ENCODE results near the gene SCN2B. TPM values are rescaled to one million over a fixed set of nuclear protein-coding genes. Genes with fewer than 3 reads are reported as not detected.

The SCN2B gene
- polyA plus RNA-seq, 1 of the 3 experiments (the other 2 are of a cell fraction): 0.05 TPM

DNA sequence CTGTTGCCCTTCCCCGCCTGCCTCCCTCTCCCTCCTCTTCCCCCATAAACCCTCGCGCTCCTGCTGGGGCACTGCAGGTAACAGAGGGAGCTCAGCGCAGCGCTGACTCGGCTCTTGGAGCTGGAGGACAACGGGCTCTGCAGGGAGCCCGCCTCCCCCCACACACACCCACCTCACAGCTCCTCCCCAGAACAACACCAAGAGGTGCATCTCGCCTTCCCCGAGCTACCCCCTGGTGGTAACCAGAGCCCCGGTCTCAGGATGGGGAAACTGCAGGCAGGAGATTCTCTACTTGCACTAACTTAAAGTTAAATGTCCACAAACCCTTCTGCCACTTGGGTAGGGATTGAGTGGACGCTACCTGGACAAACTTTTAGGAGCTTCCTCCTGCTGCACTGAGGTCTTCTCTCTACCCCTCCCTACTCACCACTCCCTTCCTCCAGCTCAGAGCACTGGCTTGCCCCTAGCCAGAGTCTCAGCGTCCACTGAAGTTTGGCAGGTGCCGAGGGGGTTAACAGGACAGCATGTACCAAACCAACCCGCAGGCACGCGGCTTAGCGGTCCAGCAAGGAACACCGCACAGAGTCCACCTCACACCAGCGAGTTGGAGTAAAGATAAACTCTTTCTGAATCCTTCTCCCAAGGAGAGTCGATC lies 19.8 kb downstream of the SCN2B start:
- no peaks in the 10 kb centered on the region for H3F3A ChIP-seq (replicated peaks; ENCODE audit: insufficient read depth)
- H3K4me1 ChIP-seq (ENCODE audit: control insufficient read depth in 1 of 2, insufficient read depth in 2 of 2, low read depth in 1 of 2, low read length in 1 of 2): peaks cover 0 to 16% of the 10 kb centered on the region in 2 experiments; a peak in 1 of 4 replicates
- 5% methylated on average over 14 of the region's 21 CpGs for WGBS (ENCODE audit: low lambda C conversion rate)
- no peak overlapping the region for H2AFZ ChIP-seq (ENCODE audit: low read depth)
- H3K9ac ChIP-seq: no peak overlapping the region
- no peaks in the 10 kb centered on the region for H3K9me2 ChIP-seq
- H3K79me2 ChIP-seq (ENCODE audit: insufficient read depth): no peaks in the 10 kb centered on the region
- H3K4me2 ChIP-seq: peak overlapping the region; percentile 26; the same call in 1 of the 2 replicates
- TF ChIP-seq, protein P1, sequence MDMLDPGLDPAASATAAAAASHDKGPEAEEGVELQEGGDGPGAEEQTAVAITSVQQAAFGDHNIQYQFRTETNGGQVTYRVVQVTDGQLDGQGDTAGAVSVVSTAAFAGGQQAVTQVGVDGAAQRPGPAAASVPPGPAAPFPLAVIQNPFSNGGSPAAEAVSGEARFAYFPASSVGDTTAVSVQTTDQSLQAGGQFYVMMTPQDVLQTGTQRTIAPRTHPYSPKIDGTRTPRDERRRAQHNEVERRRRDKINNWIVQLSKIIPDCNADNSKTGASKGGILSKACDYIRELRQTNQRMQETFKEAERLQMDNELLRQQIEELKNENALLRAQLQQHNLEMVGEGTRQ (IDR thresholded peaks at IDR 0.05; ENCODE audit: borderline replicate concordance, low read depth, low read length): no peak
- TF ChIP-seq GABPA (IDR thresholded peaks at IDR 0.05; ENCODE audit: low read depth): no peak
- TF ChIP-seq, protein P2, sequence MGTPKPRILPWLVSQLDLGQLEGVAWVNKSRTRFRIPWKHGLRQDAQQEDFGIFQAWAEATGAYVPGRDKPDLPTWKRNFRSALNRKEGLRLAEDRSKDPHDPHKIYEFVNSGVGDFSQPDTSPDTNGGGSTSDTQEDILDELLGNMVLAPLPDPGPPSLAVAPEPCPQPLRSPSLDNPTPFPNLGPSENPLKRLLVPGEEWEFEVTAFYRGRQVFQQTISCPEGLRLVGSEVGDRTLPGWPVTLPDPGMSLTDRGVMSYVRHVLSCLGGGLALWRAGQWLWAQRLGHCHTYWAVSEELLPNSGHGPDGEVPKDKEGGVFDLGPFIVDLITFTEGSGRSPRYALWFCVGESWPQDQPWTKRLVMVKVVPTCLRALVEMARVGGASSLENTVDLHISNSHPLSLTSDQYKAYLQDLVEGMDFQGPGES (IDR thresholded peaks at IDR 0.05; ENCODE audit: low read depth, low read length): no peak
- peaks cover 70% of the 10 kb centered on the region for H3K27me3 ChIP-seq (ENCODE audit: insufficient read depth)
- H3K27ac ChIP-seq (ENCODE audit: low read depth in 2 of 2, low read length in 1 of 2): no peak overlapping the region
- ChIA-PET POLR2A (interaction anchor here (1.4 kb wide), 1 partner anchor 13 kb away, joined by 3 read pairs; no protein-coding TSS in a partner anchor), CTCF (interaction anchor here (0.8 to 6.0 kb wide), 9 partner anchors 10 to 197 kb away, joined by 3 to 84 read pairs (median 8); no protein-coding TSS in a partner anchor)
- H3K9me3 ChIP-seq: no peaks in the 10 kb centered on the region
- peak; percentile 56 for DNase-seq
- no peak overlapping the region; a peak in 1 of 4 replicates for H3K4me3 ChIP-seq (ENCODE audit: low read depth in 2 of 2, low read length in 1 of 2)
- no peaks in the 10 kb centered on the region for H4K20me1 ChIP-seq (ENCODE audit: insufficient read depth)
- no peaks in the 10 kb centered on the region for H3K36me3 ChIP-seq (replicated peaks in 1 of 2; ENCODE audit: control insufficient read depth in 1 of 2, insufficient read depth in 2 of 2, low read length in 1 of 2)

DNA sequence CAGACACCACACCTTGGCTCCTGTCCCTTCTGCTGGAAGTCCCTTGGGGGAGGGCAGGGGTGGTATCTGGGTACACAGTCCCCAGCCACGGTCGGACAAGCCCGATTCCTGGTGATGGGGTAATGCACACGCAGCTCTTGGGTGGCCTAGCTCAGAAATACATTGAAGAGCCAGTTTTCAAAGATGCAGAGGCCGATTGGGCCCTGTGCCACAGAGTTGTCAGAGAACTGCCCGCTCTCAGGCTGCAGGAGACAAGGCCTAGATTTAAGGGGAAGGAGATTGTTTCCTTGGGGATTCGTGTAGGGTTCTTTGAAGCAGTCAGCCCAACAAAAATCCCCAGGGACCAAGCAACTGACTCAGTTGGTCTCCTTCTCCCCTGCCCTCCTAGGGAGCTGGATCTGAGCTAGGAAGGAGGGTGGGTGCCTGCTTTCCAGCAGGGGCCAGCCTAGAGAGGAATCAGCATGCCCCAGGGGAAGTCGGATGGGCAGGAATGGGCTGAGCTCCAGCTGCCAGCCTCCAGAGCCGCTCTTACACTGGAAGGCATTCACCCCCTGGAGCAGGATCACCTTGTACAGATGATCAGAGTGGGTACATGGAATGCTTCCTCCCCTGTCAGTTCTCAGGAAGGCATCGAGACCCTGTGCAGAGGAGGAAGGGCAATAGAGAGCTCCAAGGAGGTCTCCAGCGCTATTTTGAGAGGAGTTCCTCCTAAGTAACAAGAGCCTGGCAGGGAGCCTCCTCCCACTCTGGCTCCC lies 20.5 kb downstream of the SCN2B start:
- Histone ChIP-seq H3K4me2 (no peak overlapping the region), H3K9me2 (no peaks in the 10 kb centered on the region), H3K79me2 (ENCODE audit: insufficient read depth) (no peaks in the 10 kb centered on the region), H3K27ac (ENCODE audit: low read depth in 2 of 2, low read length in 1 of 2) (no peak overlapping the region), H3K9ac (no peak overlapping the region), H3F3A (replicated peaks; ENCODE audit: insufficient read depth) (no peaks in the 10 kb centered on the region), H3K36me3 (replicated peaks in 1 of 2; ENCODE audit: control insufficient read depth in 1 of 2, insufficient read depth in 2 of 2, low read length in 1 of 2) (no peaks in the 10 kb centered on the region), H3K9me3 (no peaks in the 10 kb centered on the region), H3K27me3 (ENCODE audit: insufficient read depth) (peaks cover 71% of the 10 kb centered on the region), H3K4me1 (ENCODE audit: control insufficient read depth in 1 of 2, insufficient read depth in 2 of 2, low read depth in 1 of 2, low read length in 1 of 2) (peaks cover 0 to 16% of the 10 kb centered on the region in 2 experiments; a peak in 1 of 4 replicates), H2AFZ (ENCODE audit: low read depth) (no peak overlapping the region), H3K4me3 (ENCODE audit: low read depth in 2 of 2, low read length in 1 of 2) (no peak overlapping the region; a peak in 1 of 4 replicates), H4K20me1 (ENCODE audit: insufficient read depth) (no peaks in the 10 kb centered on the region)
- TF ChIP-seq, protein P2 (IDR thresholded peaks at IDR 0.05; ENCODE audit: low read depth, low read length): no peak
- TF ChIP-seq, protein P1 (IDR thresholded peaks at IDR 0.05; ENCODE audit: borderline replicate concordance, low read depth, low read length): no peak
- TF ChIP-seq EZH2phosphoT487 (IDR thresholded peaks at IDR 0.05; ENCODE audit: borderline replicate concordance, low read depth): no peak
- TF ChIP-seq RFX5 (IDR thresholded peaks at IDR 0.05; ENCODE audit: low read length): no peak
- TF ChIP-seq MEF2A (IDR thresholded peaks at IDR 0.05; ENCODE audit: borderline replicate concordance, low read depth): no peak
- TF ChIP-seq FOXM1 (IDR thresholded peaks at IDR 0.05; ENCODE audit: low read depth): no peak
- no peak for TF ChIP-seq RXRA (IDR thresholded peaks at IDR 0.05; ENCODE audit: borderline replicate concordance, low read depth)
- no peak for TF ChIP-seq MXI1 (IDR thresholded peaks at IDR 0.05; ENCODE audit: low read depth, low read length)
- TF ChIP-seq, protein P3, sequence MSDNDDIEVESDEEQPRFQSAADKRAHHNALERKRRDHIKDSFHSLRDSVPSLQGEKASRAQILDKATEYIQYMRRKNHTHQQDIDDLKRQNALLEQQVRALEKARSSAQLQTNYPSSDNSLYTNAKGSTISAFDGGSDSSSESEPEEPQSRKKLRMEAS (IDR thresholded peaks at IDR 0.05; ENCODE audit: low read depth): no peak
- ChIA-PET CTCF (interaction anchor here (0.6 to 6.0 kb wide), 11 partner anchors 10 to 312 kb away, joined by 3 to 84 read pairs (median 6); partner anchors contain the start of gene MPZL3), POLR2A (interaction anchor here (1.4 kb wide), 1 partner anchor 14 kb away, joined by 3 read pairs; no protein-coding TSS in a partner anchor)
- peak; percentile 62 for DNase-seq
- WGBS (ENCODE audit: low lambda C conversion rate): 44% methylated on average over 11 of the region's 11 CpGs

Data from SK-N-SH (cell line).